RWPE1 (cell line): ENCODE results near the gene ESR1.
A peak's percentile ranks its signal among the peaks of the same experiment; 100 is the strongest.
"Not testable (repeated sequence)": the region's sequence is repeated elsewhere in the genome, so short reads cannot be mapped to it uniquely, and the experiment has no call there.

Experiments used
- CTCF ChIA-PET: fragments of 350-600 bp; sonication (Branson Sonifier 250); formaldehyde crosslinking; extraction: SDS; loops from one replicate; lab custom pipeline; 2021; lab: Yijun Ruan, JAX
- POLR2A ChIA-PET: fragments of 400-600 bp; formaldehyde crosslinking; extraction: SDS; loops from one replicate; lab custom pipeline; 2020; ENCODE audit warnings: antibody characterized with exemption; ENCODE audit not compliant: low non-redundant PET; lab: Yijun Ruan, JAX
- DNase-seq: peaks from one replicate; pipeline ENCODE4 v3.0.0; 2012; ENCODE audit warnings: low spot score
- H3K27ac ChIP-seq: fragments of 450-650 bp; 2 replicates; pipeline ENCODE4 v1.5.1; 2017
- TF ChIP-seq, protein P1 (sequence below): fragments of 450-650 bp; conservative IDR thresholded peaks from 2 replicates; pipeline ENCODE4 v1.5.1; 2017; ENCODE audit warnings: low read depth, mild to moderate bottlenecking

The ESR1 gene

DNA sequence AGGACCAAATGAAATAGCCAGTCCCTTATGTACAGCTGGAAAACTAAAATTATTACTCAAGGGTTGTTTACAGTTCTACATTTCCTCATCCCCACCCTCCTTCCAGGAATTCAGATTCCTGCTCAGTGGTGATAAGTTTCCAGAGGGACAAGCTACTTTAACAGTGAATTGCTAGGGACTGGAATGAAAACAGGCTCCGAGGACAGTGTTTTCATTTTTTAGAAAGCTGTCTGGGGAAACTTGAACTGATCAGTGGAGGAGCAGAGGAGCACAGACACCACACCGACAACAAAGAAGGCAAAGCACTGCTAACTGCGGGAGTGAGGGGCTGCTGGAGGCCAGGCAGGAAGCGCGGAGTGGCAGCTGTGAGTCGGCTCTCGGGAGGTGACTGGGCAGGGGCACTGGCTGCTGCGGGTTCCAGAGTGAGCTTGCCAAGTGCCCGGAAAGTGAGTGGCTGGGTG lies 322.2 kb downstream of the ESR1 start:
- H3K27ac ChIP-seq = no peak overlapping the region
- ChIA-PET CTCF (interaction anchor here (0.6 to 0.7 kb wide), 2 partner anchors 9 to 450 kb away, joined by 4 to 5 read pairs; no protein-coding TSS in a partner anchor), POLR2A (no interaction called here)
- TF ChIP-seq, protein P1, sequence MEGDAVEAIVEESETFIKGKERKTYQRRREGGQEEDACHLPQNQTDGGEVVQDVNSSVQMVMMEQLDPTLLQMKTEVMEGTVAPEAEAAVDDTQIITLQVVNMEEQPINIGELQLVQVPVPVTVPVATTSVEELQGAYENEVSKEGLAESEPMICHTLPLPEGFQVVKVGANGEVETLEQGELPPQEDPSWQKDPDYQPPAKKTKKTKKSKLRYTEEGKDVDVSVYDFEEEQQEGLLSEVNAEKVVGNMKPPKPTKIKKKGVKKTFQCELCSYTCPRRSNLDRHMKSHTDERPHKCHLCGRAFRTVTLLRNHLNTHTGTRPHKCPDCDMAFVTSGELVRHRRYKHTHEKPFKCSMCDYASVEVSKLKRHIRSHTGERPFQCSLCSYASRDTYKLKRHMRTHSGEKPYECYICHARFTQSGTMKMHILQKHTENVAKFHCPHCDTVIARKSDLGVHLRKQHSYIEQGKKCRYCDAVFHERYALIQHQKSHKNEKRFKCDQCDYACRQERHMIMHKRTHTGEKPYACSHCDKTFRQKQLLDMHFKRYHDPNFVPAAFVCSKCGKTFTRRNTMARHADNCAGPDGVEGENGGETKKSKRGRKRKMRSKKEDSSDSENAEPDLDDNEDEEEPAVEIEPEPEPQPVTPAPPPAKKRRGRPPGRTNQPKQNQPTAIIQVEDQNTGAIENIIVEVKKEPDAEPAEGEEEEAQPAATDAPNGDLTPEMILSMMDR = no peak
- DNase-seq = no peak

DNA sequence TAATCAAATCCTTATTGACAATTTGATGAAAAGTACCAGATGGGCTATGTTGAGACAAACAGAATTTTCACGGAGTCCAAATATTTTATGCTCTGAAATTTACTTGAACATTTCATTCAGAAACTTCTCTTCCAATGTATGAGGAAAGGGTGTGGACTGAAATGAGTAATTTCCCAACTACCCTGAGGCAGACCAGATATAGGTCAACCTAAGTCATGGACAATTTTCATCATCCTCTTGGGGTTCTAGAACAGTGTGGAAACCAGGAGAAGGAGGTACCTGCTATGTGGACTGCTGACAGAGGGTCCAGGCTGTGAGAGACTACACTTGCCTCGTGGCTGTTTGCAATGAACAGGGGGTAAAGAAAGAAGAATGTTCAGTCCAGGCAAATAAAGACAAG lies 323.0 kb downstream of the ESR1 start:
- ChIA-PET CTCF (interaction anchor here (0.6 kb wide), 1 partner anchor 451 kb away, joined by 5 read pairs; no protein-coding TSS in a partner anchor), POLR2A (no interaction called here)
- no peak overlapping the region for H3K27ac ChIP-seq
- TF ChIP-seq, protein P1 = no peak
- DNase-seq = peak; percentile 24

DNA sequence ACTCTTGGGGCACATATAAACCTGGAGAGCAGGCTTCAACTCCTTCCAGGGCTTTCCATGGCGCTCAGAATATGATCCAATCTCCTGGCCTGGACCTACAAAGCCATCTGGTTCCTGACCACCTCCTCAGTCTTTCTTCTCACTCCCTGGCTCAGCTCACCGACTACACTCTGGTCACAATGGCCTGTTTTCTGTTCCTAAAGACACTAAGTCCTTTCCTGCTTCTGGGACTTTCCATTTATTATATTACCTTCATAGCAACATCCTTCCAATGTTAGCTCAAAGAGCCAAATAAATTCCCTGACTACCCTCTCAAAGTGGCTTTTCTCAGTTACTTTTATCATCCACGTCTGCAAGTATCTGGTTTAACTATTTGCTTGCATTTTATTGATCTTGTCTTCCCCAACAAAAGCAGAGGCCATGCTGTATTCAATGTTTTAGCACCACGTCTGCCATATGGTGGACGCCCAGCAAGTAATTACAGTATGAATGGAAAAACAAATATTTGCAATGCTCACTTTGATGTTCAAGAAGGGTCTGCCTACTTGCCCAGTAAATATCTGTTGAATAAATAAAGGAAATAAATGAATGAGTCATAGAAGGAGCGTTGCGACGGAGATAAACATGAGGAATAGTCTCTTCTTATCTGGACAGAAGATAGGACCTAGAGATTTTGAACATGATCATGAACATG lies 328.4 kb downstream of the ESR1 start:
- H3K27ac ChIP-seq = no peak overlapping the region
- POLR2A ChIA-PET = no interaction called here
- TF ChIP-seq, protein P1 = no peak
- CTCF ChIA-PET = interaction anchor here (0.7 kb wide), 1 partner anchor 416 kb away, joined by 3 read pairs; no protein-coding TSS in a partner anchor
- DNase-seq = no peak

DNA sequence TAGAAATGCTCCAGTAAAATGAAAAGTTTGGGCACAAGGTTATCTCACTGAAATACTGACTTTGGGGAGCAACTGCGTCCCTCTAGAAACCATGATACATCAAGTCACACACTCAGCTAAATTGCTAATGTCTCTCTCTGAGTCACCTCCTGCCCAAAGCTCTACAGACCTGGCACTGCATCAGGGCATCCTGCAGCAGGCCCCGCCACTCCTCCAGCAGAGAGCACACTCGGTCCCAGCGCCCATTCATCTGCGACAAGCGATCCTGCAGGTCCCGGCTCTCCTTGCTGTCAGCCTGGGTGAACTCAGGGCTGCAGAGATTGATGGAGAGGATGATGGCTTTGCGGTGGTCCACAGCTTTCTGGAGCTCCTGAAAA lies 329.0 kb downstream of the ESR1 start:
- TF ChIP-seq, protein P1 = no peak
- CTCF ChIA-PET = interaction anchor here (0.7 kb wide), 1 partner anchor 417 kb away, joined by 3 read pairs; no protein-coding TSS in a partner anchor
- DNase-seq = no peak
- POLR2A ChIA-PET = no interaction called here
- H3K27ac ChIP-seq = no peak overlapping the region

DNA sequence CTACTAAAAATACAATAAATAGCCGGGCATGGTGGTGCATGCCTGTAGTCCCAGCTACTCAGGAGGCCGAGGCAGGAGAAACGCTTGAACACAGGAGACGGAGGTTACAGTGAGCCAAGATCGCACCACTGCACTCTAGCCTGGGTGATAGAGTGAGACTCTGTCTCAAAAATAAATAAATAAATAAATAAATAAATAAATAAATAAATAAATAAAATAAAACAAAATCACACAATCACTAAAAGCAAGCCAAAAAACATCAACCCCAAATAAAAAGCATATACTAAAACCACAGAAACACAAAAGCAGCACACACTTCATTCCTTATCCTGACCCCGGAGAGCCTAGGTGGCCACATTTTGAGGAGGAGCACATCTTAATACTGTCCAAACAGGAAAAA lies 330.9 kb downstream of the ESR1 start:
- POLR2A ChIA-PET, H3K27ac ChIP-seq, DNase-seq: not testable (repeated sequence)
- CTCF ChIA-PET = interaction anchor here (0.6 kb wide), 1 partner anchor 8 kb away, joined by 4 read pairs; no protein-coding TSS in a partner anchor

DNA sequence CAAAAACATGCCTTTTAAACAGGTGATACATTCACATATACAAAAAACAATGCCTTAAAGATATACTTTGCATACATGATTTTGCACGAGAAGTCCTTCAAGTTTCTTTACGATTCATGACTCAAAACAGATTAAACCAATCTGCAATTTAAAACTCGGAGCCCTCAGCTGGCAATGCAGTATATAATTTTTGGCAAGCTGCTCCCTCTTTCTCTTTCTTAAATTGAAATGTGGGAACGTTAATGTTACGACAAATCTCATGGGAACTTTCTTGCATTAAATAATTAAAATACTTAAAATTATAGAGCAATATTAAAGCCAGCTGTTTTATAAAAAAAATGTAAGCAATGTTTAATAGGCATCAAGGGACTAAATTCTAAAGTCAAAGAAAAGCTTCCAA lies 334.6 kb downstream of the ESR1 start:
- ChIA-PET CTCF (no interaction called here), POLR2A (no interaction called here)
- H3K27ac ChIP-seq = no peak overlapping the region
- DNase-seq = no peak
- TF ChIP-seq, protein P1 = no peak

DNA sequence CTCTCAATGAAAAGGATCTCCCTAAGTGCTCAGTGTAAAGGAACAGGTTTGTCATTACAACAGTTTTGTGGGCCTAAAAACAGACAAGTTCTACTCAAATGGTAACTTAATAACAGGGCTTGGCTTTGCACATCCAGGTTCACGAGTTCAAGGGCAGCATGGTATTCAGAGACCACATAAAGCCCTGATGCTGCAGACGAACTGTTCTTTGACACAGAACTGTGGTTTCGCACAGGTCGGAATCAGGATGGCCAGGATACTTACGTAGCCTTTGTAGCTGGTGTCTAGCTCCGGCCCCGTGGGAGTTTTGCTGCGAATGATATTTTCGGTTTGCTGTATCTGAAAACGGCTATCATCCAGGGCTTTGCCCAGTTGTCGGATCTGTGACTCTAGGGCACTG lies 335.9 kb downstream of the ESR1 start:
- TF ChIP-seq, protein P1 = no peak
- POLR2A ChIA-PET = no interaction called here
- H3K27ac ChIP-seq = no peak overlapping the region
- CTCF ChIA-PET = no interaction called here
- DNase-seq = no peak
